HG03139 (cell line): ENCODE results near the gene FMNL3.
"Not testable (repeated sequence)": the region's sequence is repeated elsewhere in the genome, so short reads cannot be mapped to it uniquely, and the experiment has no call there.

Experiments used
- ATAC-seq: cut with Tn5 transposase; IDR thresholded peaks from one replicate; pipeline ENCODE4 v1.9.1; 2021; ENCODE audit not compliant: unreplicated experiment

Gene FMNL3

DNA sequence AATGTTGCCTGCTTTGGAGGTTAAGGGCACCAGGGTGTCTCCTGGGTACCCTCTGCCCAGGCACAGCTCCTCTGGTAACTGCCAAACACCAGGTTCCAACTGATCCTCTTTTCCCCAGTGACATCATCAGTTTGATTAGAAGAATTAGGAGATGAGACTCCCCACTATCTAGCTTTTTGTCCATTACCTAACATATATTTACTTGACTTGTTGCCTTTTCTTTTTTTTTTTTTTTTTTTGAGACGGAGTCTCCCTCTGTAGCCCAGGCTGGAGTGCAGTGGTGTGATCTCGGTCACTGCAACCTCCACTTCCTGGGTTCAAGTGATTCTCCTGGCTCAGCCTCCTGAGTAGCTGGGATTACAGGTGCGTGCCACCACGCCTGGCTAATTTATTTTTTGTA, 101.7 kb downstream of the FMNL3 start, which contains the start of gene FAM186B:
TSS of gene FAM186B (minus strand) at position 101 of the 400 bp plus-strand sequence. CDS start 162 bp downstream, outside the sequence.
- not testable (repeated sequence) for ATAC-seq

GRCh38 chr12:49604856-49605255, 102.3 kb downstream of the FMNL3 start:
- ATAC-seq, result no peak

DNA sequence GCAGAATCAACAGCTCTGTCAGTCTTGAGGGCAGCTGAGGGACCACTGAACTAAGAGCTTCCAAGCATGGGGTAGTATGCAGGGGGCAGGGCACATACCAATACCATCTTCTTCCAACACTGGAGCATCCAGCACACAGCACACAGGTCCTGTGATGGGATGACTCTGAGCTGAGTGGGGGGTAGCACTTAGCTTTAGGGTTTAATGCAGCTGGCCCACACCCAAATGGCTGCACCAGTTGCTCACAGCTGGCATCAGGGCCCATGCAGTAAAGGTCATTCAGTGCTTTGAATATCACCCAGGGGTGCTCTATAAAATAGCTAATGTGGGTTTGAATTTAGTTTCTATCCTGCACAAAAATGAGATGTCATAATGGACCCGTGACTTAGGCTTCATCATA, 103.5 kb downstream of the FMNL3 start:
- no peak for ATAC-seq

DNA sequence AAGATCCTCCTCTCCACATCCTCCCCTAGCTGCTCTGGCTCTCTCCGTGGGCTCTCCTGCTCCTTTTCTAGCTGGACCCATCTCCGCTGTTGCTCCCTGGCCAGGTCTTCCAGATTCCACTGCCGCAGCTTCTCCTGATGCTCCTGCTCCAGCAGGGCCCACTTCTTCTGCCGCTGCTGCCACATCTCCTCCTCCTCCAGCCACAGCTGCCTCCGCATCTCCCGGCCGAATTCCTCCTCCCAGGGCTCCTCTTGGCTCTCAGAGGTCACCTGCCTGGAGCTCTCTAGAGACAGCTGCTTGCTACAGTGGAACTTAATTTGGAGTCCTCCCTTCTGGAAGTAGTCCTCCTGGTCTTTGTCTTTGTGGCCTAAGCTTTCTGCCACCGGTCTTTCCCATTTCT, 107.2 kb downstream of the FMNL3 start:
- no peak for ATAC-seq

DNA sequence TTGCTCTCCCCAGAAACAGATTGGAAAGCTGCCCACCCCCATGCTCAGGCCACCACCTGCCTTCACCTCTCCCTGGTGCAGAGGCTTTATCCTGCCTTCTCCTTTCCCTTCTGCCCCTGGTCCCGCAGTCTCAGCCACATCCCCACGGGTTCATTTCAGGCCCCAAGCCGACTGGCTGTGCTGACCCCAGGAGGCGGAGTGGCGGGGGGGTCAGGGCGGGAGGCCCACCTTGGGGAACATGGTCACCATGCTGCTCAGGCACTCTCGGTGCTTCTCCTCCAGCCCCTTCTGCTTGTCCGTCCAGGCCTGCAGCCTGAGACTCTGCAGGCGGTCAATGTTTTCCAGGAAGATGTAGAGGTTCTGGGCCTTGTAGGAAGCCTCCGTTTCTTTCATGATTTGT, 108.7 kb downstream of the FMNL3 start:
- ATAC-seq, result no peak

DNA sequence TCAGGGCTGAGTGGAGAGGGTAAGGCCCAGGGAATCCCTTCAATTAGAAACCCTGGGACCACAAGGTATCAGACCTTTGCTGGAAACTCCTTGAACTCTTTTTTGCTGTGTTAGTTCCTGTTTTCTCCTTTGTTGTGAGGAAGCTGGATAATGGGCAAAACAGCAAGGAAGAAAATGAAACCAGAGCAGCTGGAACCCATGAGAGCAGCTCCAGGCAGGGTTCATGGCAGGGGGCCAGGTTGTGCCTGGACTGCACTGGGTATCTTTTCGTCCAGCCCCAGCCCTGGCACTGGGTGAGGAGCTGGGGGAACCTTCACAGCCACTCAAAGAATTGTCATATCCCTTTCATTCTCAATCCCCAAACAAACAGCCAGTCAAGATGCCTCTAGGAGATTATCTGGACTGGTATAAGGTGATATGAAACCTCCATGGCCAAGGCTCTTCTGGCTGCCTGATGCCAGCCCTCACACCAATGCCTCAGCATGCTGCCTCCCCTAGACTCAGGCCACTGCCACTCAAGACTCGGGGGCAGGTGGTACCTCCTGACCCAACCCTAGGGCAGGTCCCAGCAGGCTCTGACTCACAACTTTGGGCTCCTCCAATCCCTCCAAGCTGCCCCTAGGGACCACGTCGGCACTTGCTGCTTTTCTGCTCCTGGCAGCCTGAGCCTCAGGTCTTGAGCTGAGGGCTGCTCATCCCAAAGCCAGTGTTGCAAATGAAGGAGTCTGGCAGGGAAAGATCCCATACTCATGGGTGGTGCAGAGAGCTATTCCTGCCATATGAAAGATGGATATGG, 118.3 kb downstream of the FMNL3 start:
- ATAC-seq, result no peak

GRCh38 chr12:49588281-49588680, 118.9 kb downstream of the FMNL3 start:
- no peak for ATAC-seq

- ATAC-seq, result no peak
These were observed 119.9 kb downstream of the FMNL3 start for GRCh38 chr12:49587174-49587908.
